GM12874 (cell line): ENCODE measurements around the gene RABGEF1.

Source experiments
- CTCF ChIP-seq: IDR thresholded peaks from 2 replicates; pipeline ENCODE4 v1.5.1; 2011; ENCODE audit warnings: low read depth, mild to moderate bottlenecking, control low read depth, low read length, moderate library complexity; ENCODE audit not compliant: insufficient read depth

RABGEF1 gene

GRCh38 chr7:66748791-66749190, 8.3 kb downstream of the RABGEF1 start:
- TF ChIP-seq CTCF: no peak

- TF ChIP-seq CTCF: no peak
Observed at GRCh38 chr7:66751945-66752344, 11.4 kb downstream of the RABGEF1 start.

GRCh38 chr7:66754541-66754940, 14.0 kb downstream of the RABGEF1 start:
- TF ChIP-seq CTCF: no peak

- TF ChIP-seq CTCF: no peak
Observed at GRCh38 chr7:66756889-66757288, 16.4 kb downstream of the RABGEF1 start.

GRCh38 chr7:66757939-66758338, 17.4 kb downstream of the RABGEF1 start:
- no peak for TF ChIP-seq CTCF

- no peak for TF ChIP-seq CTCF
Observed at GRCh38 chr7:66758950-66759628, 18.6 kb downstream of the RABGEF1 start.

GRCh38 chr7:66766041-66766440, 25.5 kb downstream of the RABGEF1 start:
- no peak for TF ChIP-seq CTCF
